A673 (cell line): ENCODE measurements around the gene NGEF.

ENCODE experiments used
- CTCF ChIP-seq: fragments of 300-800, 200-600 bp; sonication (generic); conservative IDR thresholded peaks from 2 replicates; pipeline ENCODE4 v1.5.1; 2017; ENCODE audit warnings: low read depth, mild to moderate bottlenecking, antibody characterized with exemption, low read length, moderate library complexity, mixed read lengths
- EZH2 ChIP-seq: fragments of 200-600 bp; sonication (generic); IDR thresholded peaks from 2 replicates; pipeline ENCODE4 v1.6.1; 2017; ENCODE audit warnings: borderline replicate concordance, low read depth, mild to moderate bottlenecking, mixed read lengths, antibody characterized with exemption, low read length; ENCODE audit not compliant: poor library complexity, severe bottlenecking

- TF ChIP-seq CTCF (no peak), EZH2 (no peak)
Measured at GRCh38 chr2:232882505-232883115, 130.4 kb downstream of the NGEF start.
